NCI-H345 treated with DMSO at 0.1 percent for 48 hours (cell line): ENCODE data around the gene PEX14.

Experiments
- DNase-seq: peaks from one replicate; lab custom pipeline; 2025; ENCODE audit not compliant: unreplicated experiment; lab: John Stamatoyannopoulos, UW

The PEX14 gene

GRCh38 chr1:10642403-10643080 is 167.8 kb downstream of the PEX14 start:
- DNase-seq, result no peak

- DNase-seq, result peak; percentile 18
These were observed 169.0 kb downstream of the PEX14 start for GRCh38 chr1:10643607-10644306.

GRCh38 chr1:10644307-10645128 is 169.8 kb downstream of the PEX14 start:
- DNase-seq, result no peak

- DNase-seq, result no peak
These were observed 171.7 kb downstream of the PEX14 start for GRCh38 chr1:10646347-10646861.

GRCh38 chr1:10647414-10648170 is 172.8 kb downstream of the PEX14 start:
- no peak for DNase-seq

- DNase-seq, result no peak
These were observed 174.2 kb downstream of the PEX14 start for GRCh38 chr1:10648689-10649516.

GRCh38 chr1:10649517-10650201 is 174.9 kb downstream of the PEX14 start:
- no peak for DNase-seq

GRCh38 chr1:10650556-10651388 is 176.0 kb downstream of the PEX14 start:
- DNase-seq, result no peak

- DNase-seq, result no peak
These were observed 176.6 kb downstream of the PEX14 start for GRCh38 chr1:10651389-10651766.

- DNase-seq, result no peak
These were observed 177.0 kb downstream of the PEX14 start for GRCh38 chr1:10651793-10652192.

GRCh38 chr1:10652626-10653025 is 177.9 kb downstream of the PEX14 start:
- DNase-seq, result no peak

- no peak for DNase-seq
These were observed 178.8 kb downstream of the PEX14 start for GRCh38 chr1:10653370-10654125.

- DNase-seq, result no peak
These were observed 180.3 kb downstream of the PEX14 start for GRCh38 chr1:10655002-10655401.

GRCh38 chr1:10656431-10656830 is 181.7 kb downstream of the PEX14 start:
- DNase-seq, result no peak

GRCh38 chr1:10657088-10657847 is 182.5 kb downstream of the PEX14 start:
- no peak for DNase-seq

GRCh38 chr1:10658396-10659066 is 183.8 kb downstream of the PEX14 start:
- no peak for DNase-seq

GRCh38 chr1:10659218-10659617 is 184.5 kb downstream of the PEX14 start:
- DNase-seq, result no peak
